Measurements from ENCODE around the gene IRF2. TPM values are rescaled to one million over a fixed set of nuclear protein-coding genes. Genes with fewer than 3 reads are reported as not detected.

The IRF2 gene
- total and polyA plus RNA-seq, 2 of the 8 experiments (the other 6 are each of a cell fraction or from before 2014, with no cell fraction given) = 13.8 to 17.0 TPM

GRCh38 chr4:184370711-184371389 is 103.5 kb downstream of the IRF2 start:
- no peak overlapping the region for H4K91ac ChIP-seq (replicated peaks; ENCODE audit: insufficient read length, low read length)
- no peak overlapping the region for H2BK20ac ChIP-seq (ENCODE audit: low read length)
- H3K4me1 ChIP-seq (replicated peaks in 1 of 4; ENCODE audit: control insufficient read depth in 3 of 4, insufficient read depth in 4 of 4, low read length in 3 of 4) = peaks cover 0 to under 1% (median 0%) of the 10 kb centered on the region in 4 experiments; a peak in 1 of 7 replicates
- H3K4ac ChIP-seq (replicated peaks; ENCODE audit: insufficient read length, low read depth, low read length) = no peak overlapping the region
- no peak overlapping the region for H4K5ac ChIP-seq (ENCODE audit: insufficient read length, low read depth, low read length)
- TF ChIP-seq CEBPB (IDR thresholded peaks at IDR 0.05; ENCODE audit: low read depth, low read length) = no peak
- no peak for TF ChIP-seq CREB1 (IDR thresholded peaks at IDR 0.05)
- TF ChIP-seq MAFK (IDR thresholded peaks at IDR 0.05; ENCODE audit: low read depth, low read length) = no peak
- TF ChIP-seq JUN (IDR thresholded peaks at IDR 0.05; ENCODE audit: low read depth, low read length) = no peak
- TF ChIP-seq PHF8 (conservative IDR thresholded peaks at IDR 0.05; ENCODE audit: low read depth, low read length) = no peak
- TF ChIP-seq KDM5A (IDR thresholded peaks at IDR 0.05; ENCODE audit: low read length) = no peak
- 83% methylated on average over 8 of the region's 8 CpGs; no CpG with 5 or more reads in 1 of the 2 experiments for WGBS, 2 experiments (ENCODE audit: extremely low coverage in 1 of 2, insufficient coverage in 1 of 2, insufficient read length in 1 of 2, insufficient replicate concordance in 2 of 2, low coverage in 1 of 2, low lambda C conversion rate in 2 of 2, missing lambda C conversion rate in 1 of 2)
- H2BK120ac ChIP-seq (replicated peaks; ENCODE audit: low read depth, low read length) = no peak overlapping the region
- no peak overlapping the region for H4K8ac ChIP-seq (ENCODE audit: extremely low read depth, insufficient read depth, low read length)
- H2BK15ac ChIP-seq (ENCODE audit: low read length) = no peak overlapping the region
- H3K23ac ChIP-seq (ENCODE audit: insufficient read length) = no peak overlapping the region
- no peak for DNase-seq (ENCODE audit: low read depth in 1 of 2, low spot score in 2 of 2)
- FAIRE-seq = no peak
- no peak overlapping the region for H2BK5ac ChIP-seq (ENCODE audit: low read depth, low read length)
- POLR2A ChIA-PET (ENCODE audit: partially characterized antibody) = interaction anchor here (1.1 to 1.5 kb wide), 2 partner anchors 22 to 24 kb away, joined by 3 read pairs; no protein-coding TSS in a partner anchor
- no peaks in the 10 kb centered on the region for H3K23me2 ChIP-seq (ENCODE audit: low read depth, low read length)
- H2BK12ac ChIP-seq (ENCODE audit: low read depth, low read length) = no peak overlapping the region
- H3K14ac ChIP-seq (ENCODE audit: insufficient read length) = no peak overlapping the region
- H3K27me3 ChIP-seq (replicated peaks in 1 of 4; ENCODE audit: control insufficient read depth in 3 of 4, extremely low read depth in 1 of 4, insufficient read depth in 3 of 4, low read length in 3 of 4) = no peaks in the 10 kb centered on the region
- H3K18ac ChIP-seq (ENCODE audit: extremely low read depth, low read length) = no peak overlapping the region
- no peak overlapping the region for H2AFZ ChIP-seq (ENCODE audit: low read length)
- no peak overlapping the region for H3K27ac ChIP-seq (ENCODE audit: low read depth, low read length)
- H3K4me2 ChIP-seq (ENCODE audit: insufficient read depth in 1 of 2, low read depth in 2 of 2, low read length in 2 of 2) = no peak overlapping the region
- H3K9ac ChIP-seq (replicated peaks in 1 of 4; ENCODE audit: extremely low read depth in 1 of 4, low read depth in 3 of 4, low read length in 3 of 4) = no peak overlapping the region
- no peaks in the 10 kb centered on the region for H3K79me2 ChIP-seq (ENCODE audit: control insufficient read depth in 1 of 2, insufficient read depth in 2 of 2, low read length in 2 of 2)
- no peak overlapping the region for H3K56ac ChIP-seq (replicated peaks; ENCODE audit: insufficient read length, low read depth, low read length)
- CTCF ChIA-PET (ENCODE audit: partially characterized antibody) = interaction anchor here (0.6 to 2.5 kb wide), 6 partner anchors 11 to 113 kb away, joined by 3 to 7 read pairs (median 3); no protein-coding TSS in a partner anchor
- H2AK5ac ChIP-seq (ENCODE audit: low read depth, low read length) = no peak overlapping the region
- H3K79me1 ChIP-seq (ENCODE audit: low read depth, low read length) = no peaks in the 10 kb centered on the region
- no peak overlapping the region for H3K4me3 ChIP-seq (ENCODE audit: extremely low read depth in 1 of 4, insufficient read depth in 2 of 4, low read depth in 3 of 4, low read length in 4 of 4)
- no peaks in the 10 kb centered on the region for H3K36me3 ChIP-seq (ENCODE audit: control insufficient read depth in 2 of 4, insufficient read depth in 4 of 4, low read length in 3 of 4)
- H4K20me1 ChIP-seq (replicated peaks in 1 of 2; ENCODE audit: control insufficient read depth in 1 of 2, insufficient read depth in 2 of 2, low read length in 2 of 2) = no peaks in the 10 kb centered on the region
- no peaks in the 10 kb centered on the region for H3K9me3 ChIP-seq (ENCODE audit: insufficient read depth in 2 of 2, low read depth in 1 of 2, low read length in 1 of 2)
